Endothelial cell of umbilical vein (primary cell): ENCODE measurements around the gene NPTX1. TPM values are rescaled to one million over a fixed set of nuclear protein-coding genes. Genes with fewer than 3 reads are reported as not detected.

Experiments
- BruUV-seq: library from RNA; stranded (reverse); fragments of 400-500 nt; replicated peaks from 2 replicates; lab custom pipeline; 2021; lab: Mats Ljungman, UMichigan
- CTCF ChIA-PET: fragments of 300-600, 350-600 bp; sonication (Branson Sonifier 250); formaldehyde crosslinking; loops from one replicate; lab custom pipeline; 2021; ENCODE audit warnings: antibody characterized with exemption, inconsistent platforms; lab: Charles Lee
- POLR2A ChIA-PET: fragments of 300-600, 350-600 bp; sonication (Branson Sonifier 250); formaldehyde crosslinking; loops from one replicate; lab custom pipeline; 2021; ENCODE audit warnings: antibody characterized with exemption, inconsistent platforms; lab: Charles Lee
- DNase-seq: peaks from one replicate; pipeline ENCODE4 v3.0.0-alpha.2; 2011; ENCODE audit warnings: low read depth, low spot score
- FAIRE-seq: peaks from 2 replicates; lab custom pipeline; 2011; peaks lifted over from hg19 to GRCh38; lab: Jason Lieb, UNC
- H2AFZ ChIP-seq: 2 replicates; pipeline ENCODE4 v1.6.0; 2012; ENCODE audit warnings: low read depth, low read length, control low read depth, inconsistent platforms
- H3K27ac ChIP-seq: 2 replicates; pipeline ENCODE4 v1.5.1; 2011; ENCODE audit warnings: low read depth, mild to moderate bottlenecking, control low read depth, low read length, moderate library complexity; ENCODE audit not compliant: insufficient read depth
- H3K27me3 ChIP-seq, 2 experiments: 2 replicates each; pipeline versions ENCODE4 v1.6.0 to v1.6.1; 2011; ENCODE audit warnings: low read length in 2 of 2, mixed read lengths in 1 of 2; ENCODE audit not compliant: control insufficient read depth in 2 of 2, insufficient read depth in 2 of 2
- H3K36me3 ChIP-seq, 2 experiments: 2 replicates in 1 of 2; 3 replicates in 1 of 2; pipeline ENCODE4 v1.5.1; 2011; ENCODE audit warnings: low read length in 2 of 2, mild to moderate bottlenecking in 1 of 2, moderate library complexity in 1 of 2; ENCODE audit not compliant: control insufficient read depth in 2 of 2, insufficient read depth in 2 of 2; ENCODE audit errors: extremely low read depth in 1 of 2
- H3K4me1 ChIP-seq: 3 replicates; pipeline ENCODE4 v1.5.1; 2011; ENCODE audit warnings: mild to moderate bottlenecking, low read length; ENCODE audit not compliant: control insufficient read depth, insufficient read depth; ENCODE audit errors: extremely low read depth
- H3K4me2 ChIP-seq: 2 replicates; pipeline ENCODE4 v1.6.1; 2011; ENCODE audit warnings: low read length, control low read depth, mixed read lengths; ENCODE audit not compliant: insufficient read depth
- H3K4me3 ChIP-seq, 3 experiments: fragments of 200-600 bp in 1 of 3; sonication (generic), shearing (Covaris generic) in 1 of 3; replicated peaks in 1 of 3; 2 replicates each; pipeline ENCODE4 v1.5.1; 2011 to 2016; ENCODE audit warnings: control low read depth in 3 of 3, low read length in 3 of 3, mild to moderate bottlenecking in 2 of 3, inconsistent platforms in 1 of 3, low read depth in 1 of 3, moderate library complexity in 1 of 3; ENCODE audit not compliant: insufficient read depth in 1 of 3
- H3K79me2 ChIP-seq: 2 replicates; pipeline ENCODE4 v1.6.0; 2012; ENCODE audit warnings: low read length, inconsistent platforms; ENCODE audit not compliant: control insufficient read depth, insufficient read depth
- H3K9ac ChIP-seq: replicated peaks from 2 replicates; pipeline ENCODE3; 2011; ENCODE audit warnings: low read length, control low read depth; ENCODE audit not compliant: insufficient read depth; ENCODE audit errors: extremely low read depth
- H3K9me1 ChIP-seq: replicated peaks from 3 replicates; pipeline ENCODE4 v1.6.0; 2011; ENCODE audit warnings: mild to moderate bottlenecking, low read length; ENCODE audit not compliant: control insufficient read depth, insufficient read depth; ENCODE audit errors: extremely low read depth
- H3K9me3 ChIP-seq: replicated peaks from 2 replicates; pipeline ENCODE4 v1.5.1; 2012; ENCODE audit warnings: low read length, inconsistent platforms; ENCODE audit not compliant: control insufficient read depth, insufficient read depth
- H4K20me1 ChIP-seq: replicated peaks from 2 replicates; pipeline ENCODE3; 2011; ENCODE audit warnings: mild to moderate bottlenecking, low read length; ENCODE audit not compliant: control insufficient read depth, insufficient read depth; ENCODE audit errors: extremely low read depth
- CTCF ChIP-seq, 2 donors: IDR thresholded peaks; 1 replicate in 1 of 2; 2 replicates in 1 of 2; pipeline ENCODE4 v1.5.1; 2011; ENCODE audit warnings: low read length in 2 of 2, mild to moderate bottlenecking in 2 of 2, moderate library complexity in 2 of 2, control low read depth in 1 of 2, inconsistent platforms in 1 of 2, low read depth in 1 of 2; ENCODE audit not compliant: insufficient read depth in 1 of 2; ENCODE audit errors: extremely low read depth in 1 of 2
- EZH2 ChIP-seq: IDR thresholded peaks from 2 replicates; pipeline ENCODE4 v1.6.1; 2012; ENCODE audit warnings: borderline replicate concordance, low read depth, mild to moderate bottlenecking, moderate library complexity, low read length, inconsistent platforms; ENCODE audit not compliant: severe bottlenecking
- FOS ChIP-seq: IDR thresholded peaks from 2 replicates; pipeline ENCODE4 v1.6.1; 2011; ENCODE audit warnings: mild to moderate bottlenecking, low read length, moderate library complexity, borderline replicate concordance; ENCODE audit not compliant: insufficient read depth
- GATA2 ChIP-seq: IDR thresholded peaks from 2 replicates; pipeline ENCODE4 v1.7.0; 2011; ENCODE audit warnings: low read depth, mild to moderate bottlenecking, moderate library complexity, mixed read lengths, low read length; ENCODE audit not compliant: insufficient read length, insufficient read depth
- JUN ChIP-seq: IDR thresholded peaks from 2 replicates; pipeline ENCODE4 v1.6.1; 2011; ENCODE audit warnings: borderline replicate concordance, low read depth; ENCODE audit not compliant: insufficient read length, insufficient read depth
- MAX ChIP-seq: IDR thresholded peaks from 2 replicates; pipeline ENCODE4 v1.6.1; 2011; ENCODE audit not compliant: insufficient read depth, insufficient read length
- MYC ChIP-seq: IDR thresholded peaks from one replicate; pipeline ENCODE4 v1.6.1; 2011; ENCODE audit warnings: mild to moderate bottlenecking, low read depth, low read length
- POLR2A ChIP-seq: IDR thresholded peaks from 2 replicates; pipeline ENCODE4 v1.6.1; 2012; ENCODE audit warnings: low read depth, mild to moderate bottlenecking, control low read depth, low read length
- POLR2AphosphoS5 ChIP-seq: IDR thresholded peaks from 2 replicates; pipeline ENCODE4 v1.6.1; 2012; ENCODE audit warnings: low read depth, mild to moderate bottlenecking, control low read depth, low read length, moderate library complexity; ENCODE audit not compliant: insufficient read depth
- dilution Hi-C: fragments of 300-500 bp; cut with MboI; formaldehyde crosslinking; loops from one replicate; pipeline ENCODE4 v1.15.0; 2019; ENCODE audit warnings: low sequenced_read_pairs; ENCODE audit not compliant: extremely low pct_ligation_motif_present
- intact Hi-C: fragments of 100-400 bp; cut with micrococcal nuclease; formaldehyde crosslinking; loops from one replicate; pipeline ENCODE4 v1.10.0; 2022
- polyA plus RNA-seq, 4 experiments: library from polyadenylated mRNA; depleted of rRNA in 3 of 4; stranded (reverse) in 3 of 4; unstranded in 1 of 4; fragments of >200 nt; gene quantifications; 2 replicates each; pipeline versions ENCODE4 v1.2.1 to v1.2.3, GENCODE V29; 2011 to 2012; ENCODE audit warnings: missing spikeins in 1 of 4
- total RNA-seq: library from RNA; stranded (reverse); gene quantifications from 2 replicates; pipeline ENCODE4 v1.2.3, GENCODE V29; 2021

The NPTX1 gene
- total and polyA plus RNA-seq, 2 donors (not counting 3 experiments of a cell fraction or from before 2014, with no cell fraction given) = 0.03 TPM; not detected in 1

- no peaks in the 10 kb centered on the region for H3K4me1 ChIP-seq
These were observed 33.6 kb downstream of the NPTX1 start for GRCh38 chr17:80442764-80443163.

More at GRCh38 chr17:80442764-80443163, 33.6 kb downstream of the NPTX1 start:
- H2AFZ ChIP-seq = no peak overlapping the region
- dilution Hi-C loops (no loop called here), intact Hi-C loops (no loop called here)
- no peaks in the 10 kb centered on the region for H3K36me3 ChIP-seq
- H3K9ac ChIP-seq = no peak overlapping the region
- no peaks in the 10 kb centered on the region for H3K27me3 ChIP-seq
- no peak overlapping the region for H3K27ac ChIP-seq
- POLR2A ChIA-PET = no interaction called here
- CTCF ChIA-PET = interaction anchor here (0.9 to 1.0 kb wide), 2 partner anchors 10 to 16 kb away, joined by 3 to 4 read pairs; no protein-coding TSS in a partner anchor
- no peak overlapping the region for H3K4me3 ChIP-seq
- H3K79me2 ChIP-seq = no peaks in the 10 kb centered on the region
- TF ChIP-seq FOS (no peak), MYC (no peak), MAX (no peak), EZH2 (no peak), POLR2A (no peak), CTCF (IDR thresholded peaks at IDR 0.05; ENCODE audit: extremely low read depth in 1 of 2, insufficient read depth in 1 of 2, low read depth in 1 of 2, low read length in 2 of 2) (no peak), GATA2 (no peak), POLR2AphosphoS5 (no peak), JUN (no peak)
- H3K4me2 ChIP-seq = no peak overlapping the region
- no TSS peak for BruUV-seq
- DNase-seq = no peak
- FAIRE-seq = no peak
- H3K9me1 ChIP-seq = no peaks in the 10 kb centered on the region
- H3K9me3 ChIP-seq = no peaks in the 10 kb centered on the region
- no peaks in the 10 kb centered on the region for H4K20me1 ChIP-seq
